Endothelial cell of umbilical vein (primary cell): ENCODE results near the gene ELK1. TPM values are rescaled to one million over a fixed set of nuclear protein-coding genes. Genes with fewer than 3 reads are reported as not detected.

Experiments
- BruUV-seq: library from RNA; stranded (reverse); fragments of 400-500 nt; replicated peaks from 2 replicates; lab custom pipeline; 2021; lab: Mats Ljungman, UMichigan
- CTCF ChIA-PET: fragments of 300-600, 350-600 bp; sonication (Branson Sonifier 250); formaldehyde crosslinking; loops from one replicate; lab custom pipeline; 2021; ENCODE audit warnings: antibody characterized with exemption, inconsistent platforms; lab: Charles Lee
- POLR2A ChIA-PET: fragments of 300-600, 350-600 bp; sonication (Branson Sonifier 250); formaldehyde crosslinking; loops from one replicate; lab custom pipeline; 2021; ENCODE audit warnings: antibody characterized with exemption, inconsistent platforms; lab: Charles Lee
- DNase-seq: peaks from one replicate; pipeline ENCODE4 v3.0.0-alpha.2; 2011; ENCODE audit warnings: low read depth, low spot score
- FAIRE-seq: peaks from 2 replicates; lab custom pipeline; 2011; peaks lifted over from hg19 to GRCh38; lab: Jason Lieb, UNC
- H2AFZ ChIP-seq: 2 replicates; pipeline ENCODE4 v1.6.0; 2012; ENCODE audit warnings: low read depth, low read length, control low read depth, inconsistent platforms
- H3K27ac ChIP-seq: 2 replicates; pipeline ENCODE4 v1.5.1; 2011; ENCODE audit warnings: low read depth, mild to moderate bottlenecking, control low read depth, low read length, moderate library complexity; ENCODE audit not compliant: insufficient read depth
- H3K27me3 ChIP-seq, 2 experiments: 2 replicates each; pipeline versions ENCODE4 v1.6.0 to v1.6.1; 2011; ENCODE audit warnings: low read length in 2 of 2, mixed read lengths in 1 of 2; ENCODE audit not compliant: control insufficient read depth in 2 of 2, insufficient read depth in 2 of 2
- H3K36me3 ChIP-seq, 2 experiments: 2 replicates in 1 of 2; 3 replicates in 1 of 2; pipeline ENCODE4 v1.5.1; 2011; ENCODE audit warnings: low read length in 2 of 2, mild to moderate bottlenecking in 1 of 2, moderate library complexity in 1 of 2; ENCODE audit not compliant: control insufficient read depth in 2 of 2, insufficient read depth in 2 of 2; ENCODE audit errors: extremely low read depth in 1 of 2
- H3K4me1 ChIP-seq: 3 replicates; pipeline ENCODE4 v1.5.1; 2011; ENCODE audit warnings: mild to moderate bottlenecking, low read length; ENCODE audit not compliant: control insufficient read depth, insufficient read depth; ENCODE audit errors: extremely low read depth
- H3K4me2 ChIP-seq: 2 replicates; pipeline ENCODE4 v1.6.1; 2011; ENCODE audit warnings: low read length, control low read depth, mixed read lengths; ENCODE audit not compliant: insufficient read depth
- H3K4me3 ChIP-seq, 3 experiments: fragments of 200-600 bp in 1 of 3; sonication (generic), shearing (Covaris generic) in 1 of 3; replicated peaks in 1 of 3; 2 replicates each; pipeline ENCODE4 v1.5.1; 2011 to 2016; ENCODE audit warnings: control low read depth in 3 of 3, low read length in 3 of 3, mild to moderate bottlenecking in 2 of 3, inconsistent platforms in 1 of 3, low read depth in 1 of 3, moderate library complexity in 1 of 3; ENCODE audit not compliant: insufficient read depth in 1 of 3
- H3K79me2 ChIP-seq: 2 replicates; pipeline ENCODE4 v1.6.0; 2012; ENCODE audit warnings: low read length, inconsistent platforms; ENCODE audit not compliant: control insufficient read depth, insufficient read depth
- H3K9ac ChIP-seq: replicated peaks from 2 replicates; pipeline ENCODE3; 2011; ENCODE audit warnings: low read length, control low read depth; ENCODE audit not compliant: insufficient read depth; ENCODE audit errors: extremely low read depth
- H3K9me1 ChIP-seq: replicated peaks from 3 replicates; pipeline ENCODE4 v1.6.0; 2011; ENCODE audit warnings: mild to moderate bottlenecking, low read length; ENCODE audit not compliant: control insufficient read depth, insufficient read depth; ENCODE audit errors: extremely low read depth
- H3K9me3 ChIP-seq: replicated peaks from 2 replicates; pipeline ENCODE4 v1.5.1; 2012; ENCODE audit warnings: low read length, inconsistent platforms; ENCODE audit not compliant: control insufficient read depth, insufficient read depth
- H4K20me1 ChIP-seq: replicated peaks from 2 replicates; pipeline ENCODE3; 2011; ENCODE audit warnings: mild to moderate bottlenecking, low read length; ENCODE audit not compliant: control insufficient read depth, insufficient read depth; ENCODE audit errors: extremely low read depth
- CTCF ChIP-seq, 2 donors: IDR thresholded peaks; 1 replicate in 1 of 2; 2 replicates in 1 of 2; pipeline ENCODE4 v1.5.1; 2011; ENCODE audit warnings: low read length in 2 of 2, mild to moderate bottlenecking in 2 of 2, moderate library complexity in 2 of 2, control low read depth in 1 of 2, inconsistent platforms in 1 of 2, low read depth in 1 of 2; ENCODE audit not compliant: insufficient read depth in 1 of 2; ENCODE audit errors: extremely low read depth in 1 of 2
- EZH2 ChIP-seq: IDR thresholded peaks from 2 replicates; pipeline ENCODE4 v1.6.1; 2012; ENCODE audit warnings: borderline replicate concordance, low read depth, mild to moderate bottlenecking, moderate library complexity, low read length, inconsistent platforms; ENCODE audit not compliant: severe bottlenecking
- FOS ChIP-seq: IDR thresholded peaks from 2 replicates; pipeline ENCODE4 v1.6.1; 2011; ENCODE audit warnings: mild to moderate bottlenecking, low read length, moderate library complexity, borderline replicate concordance; ENCODE audit not compliant: insufficient read depth
- GATA2 ChIP-seq: IDR thresholded peaks from 2 replicates; pipeline ENCODE4 v1.7.0; 2011; ENCODE audit warnings: low read depth, mild to moderate bottlenecking, moderate library complexity, mixed read lengths, low read length; ENCODE audit not compliant: insufficient read length, insufficient read depth
- JUN ChIP-seq: IDR thresholded peaks from 2 replicates; pipeline ENCODE4 v1.6.1; 2011; ENCODE audit warnings: borderline replicate concordance, low read depth; ENCODE audit not compliant: insufficient read length, insufficient read depth
- MYC ChIP-seq: IDR thresholded peaks from one replicate; pipeline ENCODE4 v1.6.1; 2011; ENCODE audit warnings: mild to moderate bottlenecking, low read depth, low read length
- POLR2A ChIP-seq: IDR thresholded peaks from 2 replicates; pipeline ENCODE4 v1.6.1; 2012; ENCODE audit warnings: low read depth, mild to moderate bottlenecking, control low read depth, low read length
- POLR2AphosphoS5 ChIP-seq: IDR thresholded peaks from 2 replicates; pipeline ENCODE4 v1.6.1; 2012; ENCODE audit warnings: low read depth, mild to moderate bottlenecking, control low read depth, low read length, moderate library complexity; ENCODE audit not compliant: insufficient read depth
- dilution Hi-C: fragments of 300-500 bp; cut with MboI; formaldehyde crosslinking; loops from one replicate; pipeline ENCODE4 v1.15.0; 2019; ENCODE audit warnings: low sequenced_read_pairs; ENCODE audit not compliant: extremely low pct_ligation_motif_present
- intact Hi-C: fragments of 100-400 bp; cut with micrococcal nuclease; formaldehyde crosslinking; loops from one replicate; pipeline ENCODE4 v1.10.0; 2022
- polyA plus RNA-seq, 4 experiments: library from polyadenylated mRNA; depleted of rRNA in 3 of 4; stranded (reverse) in 3 of 4; unstranded in 1 of 4; fragments of >200 nt; gene quantifications; 2 replicates each; pipeline versions ENCODE4 v1.2.1 to v1.2.3, GENCODE V29; 2011 to 2012; ENCODE audit warnings: missing spikeins in 1 of 4
- total RNA-seq: library from RNA; stranded (reverse); gene quantifications from 2 replicates; pipeline ENCODE4 v1.2.3, GENCODE V29; 2021
- TF ChIP-seq, protein P1 (sequence below): IDR thresholded peaks from 2 replicates; pipeline ENCODE4 v1.6.1; 2011; ENCODE audit not compliant: insufficient read depth, insufficient read length

The ELK1 gene
- total and polyA plus RNA-seq, 2 donors (not counting 3 experiments of a cell fraction or from before 2014, with no cell fraction given): 18.3 to 28.7 TPM

DNA sequence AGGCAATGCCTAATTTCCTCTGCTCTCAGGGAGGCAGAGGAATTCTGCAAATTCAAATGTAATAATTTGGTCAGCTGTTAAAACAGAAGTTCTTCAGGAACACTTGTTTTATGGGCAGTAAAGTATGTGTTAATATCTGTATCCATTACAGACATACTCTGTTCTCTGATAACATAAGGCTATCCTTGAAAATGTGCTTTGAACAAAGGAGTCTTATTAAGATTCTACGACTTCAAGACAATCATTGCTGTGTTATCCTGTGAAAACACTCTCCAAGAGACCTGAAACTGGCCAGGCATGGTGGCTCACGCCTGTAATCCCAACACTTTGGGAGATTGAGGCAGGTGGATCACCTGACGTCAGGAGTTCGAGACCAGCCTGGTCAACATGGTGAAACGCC is 18.7 kb downstream of the ELK1 start:
- Histone ChIP-seq H3K4me1 (peaks cover 9% of the 10 kb centered on the region), H3K27me3 (no peaks in the 10 kb centered on the region), H3K4me2 (no peak overlapping the region), H3K27ac (no peak overlapping the region), H4K20me1 (no peaks in the 10 kb centered on the region), H2AFZ (no peak overlapping the region), H3K36me3 (peaks cover 0 to 5% of the 10 kb centered on the region in 2 experiments), H3K9me1 (no peaks in the 10 kb centered on the region), H3K9ac (no peak overlapping the region), H3K79me2 (no peaks in the 10 kb centered on the region), H3K9me3 (no peaks in the 10 kb centered on the region), H3K4me3 (no peak overlapping the region)
- TF ChIP-seq CTCF (IDR thresholded peaks at IDR 0.05; ENCODE audit: extremely low read depth in 1 of 2, insufficient read depth in 1 of 2, low read depth in 1 of 2, low read length in 2 of 2) (no peak), GATA2 (no peak), EZH2 (no peak), MYC (no peak), JUN (no peak), POLR2AphosphoS5 (no peak), FOS (no peak), POLR2A (no peak)
- TF ChIP-seq, protein P1, sequence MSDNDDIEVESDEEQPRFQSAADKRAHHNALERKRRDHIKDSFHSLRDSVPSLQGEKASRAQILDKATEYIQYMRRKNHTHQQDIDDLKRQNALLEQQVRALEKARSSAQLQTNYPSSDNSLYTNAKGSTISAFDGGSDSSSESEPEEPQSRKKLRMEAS: no peak
- no TSS peak for BruUV-seq
- FAIRE-seq (no peak), DNase-seq (no peak)
- intact Hi-C loops: no loop called here
- ChIA-PET POLR2A (no interaction called here), CTCF (interaction anchor here (1.7 kb wide), 2 partner anchors 13 to 15 kb away, joined by 6 to 7 read pairs; no protein-coding TSS in a partner anchor)
- dilution Hi-C loops: no loop called here
